Esophagus (tissue), 2 donors: ENCODE data around the gene VCX3A. TPM values are rescaled to one million over a fixed set of nuclear protein-coding genes. Genes with fewer than 3 reads are reported as not detected.
"Not testable (repeated sequence)": the region's sequence is repeated elsewhere in the genome, so short reads cannot be mapped to it uniquely, and the experiment has no call there.

Experiments
- H3K27ac ChIP-seq, 2 donors: one replicate each; pipeline ENCODE4 v1.5.1; 2013; ENCODE audit warnings: low read depth in 2 of 2, mild to moderate bottlenecking in 2 of 2, inconsistent platforms in 1 of 2, low read length in 1 of 2, moderate library complexity in 1 of 2
- H3K27me3 ChIP-seq, 2 donors: one replicate each; pipeline ENCODE4 v1.6.1; 2013; ENCODE audit warnings: low read length in 2 of 2, control low read depth in 1 of 2, mild to moderate bottlenecking in 1 of 2; ENCODE audit not compliant: insufficient read depth in 2 of 2, control insufficient read depth in 1 of 2
- H3K36me3 ChIP-seq, 2 donors: one replicate each; pipeline ENCODE4 v1.6.1; 2013; ENCODE audit warnings: low read length in 1 of 2; ENCODE audit not compliant: control insufficient read depth in 2 of 2, insufficient read depth in 2 of 2
- H3K4me1 ChIP-seq, 2 donors: one replicate each; pipeline ENCODE4 v1.6.1; 2013; ENCODE audit warnings: low read length in 1 of 2; ENCODE audit not compliant: control insufficient read depth in 2 of 2, insufficient read depth in 2 of 2
- H3K4me3 ChIP-seq, 2 donors: one replicate each; pipeline ENCODE4 v1.5.1; 2013; ENCODE audit warnings: low read length in 2 of 2, mild to moderate bottlenecking in 2 of 2, low read depth in 1 of 2, moderate library complexity in 1 of 2
- H3K9me3 ChIP-seq, 2 donors: one replicate each; pipeline ENCODE4 v1.6.1; 2013; ENCODE audit warnings: mild to moderate bottlenecking in 2 of 2, low read depth in 1 of 2, low read length in 1 of 2, moderate library complexity in 1 of 2; ENCODE audit not compliant: control insufficient read depth in 2 of 2, insufficient read depth in 1 of 2
- WGBS, 2 donors: extraction: QIAGEN DNeasy Blood & Tissue Kit; methylation state at CpG; one replicate each; pipeline ENCODE4 v1.1.7; 2013; 5-methylcytosine and 5-hydroxymethylcytosine counted together
- polyA plus RNA-seq, 2 donors: library from polyadenylated mRNA; stranded (reverse); fragments of 200-250 nt; gene quantifications; one replicate each; pipeline ENCODE4 v1.2.3, GENCODE V29; 2013
- donor health status: healthy with polysubstance abuse.
- donor health status: Bipolar disorder and iron deficiency.

VCX3A gene
- polyA plus RNA-seq = under 1 TPM in 1 of 2 donors, not detected in 1; 0.49 TPM

DNA sequence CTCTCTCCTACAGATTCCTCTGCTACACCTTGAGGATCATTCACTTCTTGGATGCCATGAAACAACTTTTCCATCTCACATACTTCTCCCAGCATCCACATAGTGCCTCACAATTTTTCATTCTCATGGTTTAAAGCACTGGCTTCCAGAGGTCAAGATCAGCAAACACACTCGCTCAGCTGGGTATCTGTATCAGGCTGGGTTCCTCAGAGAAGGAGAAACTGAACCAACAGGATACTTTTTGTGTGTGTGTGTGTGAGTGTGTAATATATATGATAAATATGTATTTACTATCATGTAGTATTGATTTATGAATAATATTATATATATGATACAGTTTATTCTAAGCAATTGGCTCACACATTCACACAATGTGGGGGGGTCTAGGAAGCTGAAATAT is at the start of gene VCX3A:
TSS of gene VCX3A (minus strand) at position 101 of the 400 bp plus-strand sequence. CDS start 621 bp downstream, outside the sequence.
- not testable (repeated sequence) for H3K4me3 ChIP-seq, H3K9me3 ChIP-seq, H3K4me1 ChIP-seq, H3K27me3 ChIP-seq, H3K36me3 ChIP-seq, H3K27ac ChIP-seq
- 82 to 89% methylated on average over 1 of the region's 1 CpG for WGBS, 2 donors

- Histone ChIP-seq H3K4me3 (no peak overlapping the region), H3K36me3 (no peaks in the 10 kb centered on the region), H3K9me3 (no peaks in the 10 kb centered on the region), H3K4me1 (no peaks in the 10 kb centered on the region), H3K27me3 (no peaks in the 10 kb centered on the region), H3K27ac (no peak overlapping the region)
- WGBS, 2 donors = 65 to 71% methylated on average over 5 of the region's 5 CpGs
Measured at GRCh38 chrX:6574762-6575161, 39.8 kb upstream of the VCX3A start.

- Histone ChIP-seq H3K27ac (no peak overlapping the region), H3K36me3 (no peaks in the 10 kb centered on the region), H3K27me3 (no peaks in the 10 kb centered on the region), H3K4me1 (no peaks in the 10 kb centered on the region), H3K9me3 (no peaks in the 10 kb centered on the region), H3K4me3 (no peak overlapping the region)
- WGBS, 2 donors = 78% methylated on average over 3 of the region's 3 CpGs
Measured at GRCh38 chrX:6568031-6568430, 33.1 kb upstream of the VCX3A start.

DNA sequence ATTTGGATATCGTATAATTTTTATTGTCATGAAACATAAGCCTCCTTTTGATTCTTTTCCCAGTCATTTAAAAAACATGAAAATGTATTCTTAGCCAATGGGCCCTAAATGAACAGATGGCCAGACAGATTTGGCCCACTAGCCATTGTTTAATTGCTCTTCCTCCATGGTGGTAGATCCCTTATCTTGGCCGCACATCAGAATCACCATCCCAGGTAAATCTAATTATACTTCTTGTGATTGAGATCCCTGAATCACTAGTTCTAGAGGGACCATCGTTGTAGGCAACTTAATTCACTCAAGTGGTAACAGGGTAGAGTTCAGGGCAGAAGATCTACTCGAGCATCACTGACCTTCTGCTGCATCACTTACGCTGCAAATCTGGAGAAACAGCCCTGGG is 24.1 kb upstream of the VCX3A start:
- H3K4me3 ChIP-seq = no peak overlapping the region
- H3K27ac ChIP-seq = no peak overlapping the region
- H3K4me1 ChIP-seq = no peaks in the 10 kb centered on the region
- H3K36me3 ChIP-seq = no peaks in the 10 kb centered on the region
- no peaks in the 10 kb centered on the region for H3K9me3 ChIP-seq
- H3K27me3 ChIP-seq = no peaks in the 10 kb centered on the region
- 86 to 89% methylated on average over 5 of the region's 5 CpGs for WGBS, 2 donors

GRCh38 chrX:6557690-6558089 is 22.8 kb upstream of the VCX3A start:
- Histone ChIP-seq H3K4me3 (no peak overlapping the region), H3K27ac (no peak overlapping the region), H3K4me1 (no peaks in the 10 kb centered on the region), H3K36me3 (no peaks in the 10 kb centered on the region), H3K27me3 (no peaks in the 10 kb centered on the region), H3K9me3 (no peaks in the 10 kb centered on the region)
- WGBS, 2 donors = 88 to 90% methylated on average over 3 of the region's 3 CpGs

GRCh38 chrX:6550999-6551398 is 16.1 kb upstream of the VCX3A start:
- Histone ChIP-seq H3K36me3 (no peaks in the 10 kb centered on the region), H3K4me1 (no peaks in the 10 kb centered on the region), H3K27ac (no peak overlapping the region), H3K27me3 (no peaks in the 10 kb centered on the region), H3K4me3 (no peak overlapping the region), H3K9me3 (no peaks in the 10 kb centered on the region)
- WGBS, 2 donors = 79 to 81% methylated on average over 8 of the region's 8 CpGs

- no peaks in the 10 kb centered on the region for H3K9me3 ChIP-seq
- H3K27me3 ChIP-seq = no peaks in the 10 kb centered on the region
- H3K27ac ChIP-seq = no peak overlapping the region
- no peaks in the 10 kb centered on the region for H3K36me3 ChIP-seq
- WGBS, 2 donors = 63 to 69% methylated on average over 5 of the region's 5 CpGs
- H3K4me1 ChIP-seq = no peaks in the 10 kb centered on the region
- no peak overlapping the region for H3K4me3 ChIP-seq
Measured at GRCh38 chrX:6545712-6546111, 10.8 kb upstream of the VCX3A start.

- WGBS, 2 donors = 66 to 67% methylated on average over 3 of the region's 3 CpGs
- H3K36me3 ChIP-seq = no peaks in the 10 kb centered on the region
- no peaks in the 10 kb centered on the region for H3K27me3 ChIP-seq
- H3K9me3 ChIP-seq = no peaks in the 10 kb centered on the region
- no peak overlapping the region for H3K4me3 ChIP-seq
- no peaks in the 10 kb centered on the region for H3K4me1 ChIP-seq
- H3K27ac ChIP-seq = no peak overlapping the region
Measured at GRCh38 chrX:6526564-6527136, 8.3 kb downstream of the VCX3A start.

- H3K9me3 ChIP-seq = no peaks in the 10 kb centered on the region
- no peak overlapping the region for H3K27ac ChIP-seq
- 88 to 90% methylated on average over 6 of the region's 6 CpGs for WGBS, 2 donors
- no peaks in the 10 kb centered on the region for H3K27me3 ChIP-seq
- H3K36me3 ChIP-seq = no peaks in the 10 kb centered on the region
- no peak overlapping the region for H3K4me3 ChIP-seq
- no peaks in the 10 kb centered on the region for H3K4me1 ChIP-seq
Measured at GRCh38 chrX:6517376-6517775, 17.5 kb downstream of the VCX3A start.

DNA sequence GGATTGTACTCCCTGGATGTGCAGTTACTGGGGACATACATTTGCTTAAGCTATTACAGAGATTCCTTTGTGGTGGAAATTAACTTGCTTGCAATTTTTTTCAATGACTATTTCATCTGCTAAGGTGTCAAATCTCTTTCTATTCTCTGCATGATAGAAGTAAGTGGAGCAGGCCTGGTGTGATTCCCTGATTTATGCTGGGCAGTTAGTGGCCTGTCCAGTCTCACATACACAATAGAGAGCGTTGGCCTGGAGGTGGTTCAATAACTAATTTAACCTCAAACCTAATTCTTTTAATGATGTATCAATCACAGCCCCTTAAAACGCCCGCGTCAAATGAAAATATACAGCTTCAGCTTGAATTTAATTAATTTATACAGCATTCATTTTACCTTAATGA is 28.5 kb downstream of the VCX3A start:
- Histone ChIP-seq H3K9me3 (no peaks in the 10 kb centered on the region), H3K27ac (no peak overlapping the region), H3K36me3 (no peaks in the 10 kb centered on the region), H3K4me1 (no peaks in the 10 kb centered on the region), H3K27me3 (no peaks in the 10 kb centered on the region), H3K4me3 (no peak overlapping the region)
- 83 to 93% methylated on average over 4 of the region's 4 CpGs for WGBS, 2 donors
